Fibroblast of the aortic adventitia (primary cell): Measurements from ENCODE around the gene TMEM168. TPM values are rescaled to one million over a fixed set of nuclear protein-coding genes. Genes with fewer than 3 reads are reported as not detected.

ENCODE experiments used
- DNase-seq: peaks from one replicate; pipeline ENCODE4 v3.0.0-alpha.2; 2010; ENCODE audit warnings: low read depth
- H3K4me3 ChIP-seq: 2 replicates; pipeline ENCODE4 v1.5.1; 2011; ENCODE audit warnings: low read depth, mild to moderate bottlenecking, control low read depth, low read length, moderate library complexity
- CTCF ChIP-seq: IDR thresholded peaks from 2 replicates; pipeline ENCODE4 v1.5.1; 2011; ENCODE audit warnings: mild to moderate bottlenecking, low read length, control low read depth, inconsistent platforms; ENCODE audit not compliant: insufficient read depth
- total RNA-seq: library from RNA; depleted of rRNA; stranded (reverse); fragments of >200 nt; gene quantifications from 2 replicates; pipeline ENCODE4 v1.2.3, GENCODE V29; 2012; ENCODE audit warnings: low replicate concordance

The TMEM168 gene
- total RNA-seq, 1 donor: 25.6 TPM

- no peak overlapping the region for H3K4me3 ChIP-seq
- no peak for DNase-seq
- no peak for TF ChIP-seq CTCF
Observed at GRCh38 chr7:112791465-112792168, 1.4 kb upstream of the TMEM168 start.

- no peak for TF ChIP-seq CTCF
- peak overlapping the region; percentile 90 for H3K4me3 ChIP-seq
- DNase-seq: no peak
Observed at GRCh38 chr7:112790586-112791003, 402 bp upstream of the TMEM168 start.

- DNase-seq: no peak
- TF ChIP-seq CTCF: no peak
- peak overlapping the region; percentile 90 for H3K4me3 ChIP-seq
Observed at GRCh38 chr7:112789453-112789816, 758 bp downstream of the TMEM168 start.

GRCh38 chr7:112788778-112789343 lies 1.3 kb downstream of the TMEM168 start:
- no peak for TF ChIP-seq CTCF
- peak overlapping the region; percentile 90 for H3K4me3 ChIP-seq
- DNase-seq: peak; percentile 3

GRCh38 chr7:112784603-112785002 lies 5.6 kb downstream of the TMEM168 start:
- DNase-seq: no peak
- no peak overlapping the region for H3K4me3 ChIP-seq
- TF ChIP-seq CTCF: no peak

- TF ChIP-seq CTCF: no peak
Observed at GRCh38 chr7:112782498-112782897, 7.7 kb downstream of the TMEM168 start.

GRCh38 chr7:112781558-112781957 lies 8.6 kb downstream of the TMEM168 start:
- DNase-seq: no peak
- no peak for TF ChIP-seq CTCF
- H3K4me3 ChIP-seq: no peak overlapping the region

More at GRCh38 chr7:112782498-112782897, 7.7 kb downstream of the TMEM168 start:
- H3K4me3 ChIP-seq: no peak overlapping the region
- peak; percentile 5 for DNase-seq
